AG04450 (cell line): Measurements from ENCODE around the gene MTMR10. TPM values are rescaled to one million over a fixed set of nuclear protein-coding genes. Genes with fewer than 3 reads are reported as not detected.

ENCODE experiments used
- CTCF ChIA-PET: fragments of 300-600, 350-600 bp; formaldehyde crosslinking; extraction: SDS; loops from one replicate; lab custom pipeline; 2022; ENCODE audit warnings: antibody characterized with exemption, inconsistent platforms; lab: Charles Lee
- POLR2A ChIA-PET: fragments of 350-600 bp; formaldehyde crosslinking; extraction: SDS; loops from one replicate; lab custom pipeline; 2021; ENCODE audit warnings: antibody characterized with exemption, inconsistent platforms; lab: Yijun Ruan, JAX
- DNase-seq: peaks from one replicate; pipeline ENCODE4 v3.0.0-alpha.2; 2011; ENCODE audit warnings: low read depth, low spot score
- H3K27ac ChIP-seq: one replicate; pipeline ENCODE4 v1.5.1; 2012; ENCODE audit warnings: low read depth, low read length, control low read depth
- H3K27me3 ChIP-seq: one replicate; pipeline ENCODE4 v1.6.0; 2012; ENCODE audit warnings: low read length; ENCODE audit not compliant: control insufficient read depth, insufficient read depth
- H3K4me3 ChIP-seq: 2 replicates; pipeline ENCODE4 v1.5.1; 2011; ENCODE audit warnings: mild to moderate bottlenecking, low read depth, low read length, control low read depth
- H3K9me3 ChIP-seq: 2 replicates; pipeline ENCODE4 v1.5.1; 2012; ENCODE audit warnings: low read length; ENCODE audit not compliant: control insufficient read depth, insufficient read depth
- polyA plus RNA-seq: library from polyadenylated mRNA; depleted of rRNA; stranded (reverse); fragments of >200 nt; gene quantifications from 2 replicates; pipeline ENCODE4 v1.2.3, GENCODE V29; 2011
- TF ChIP-seq, protein P1 (sequence below): IDR thresholded peaks from 2 replicates; pipeline ENCODE4 v1.5.1; 2011; ENCODE audit warnings: low read depth, low read length, control low read depth, inconsistent platforms

MTMR10 gene
- polyA plus RNA-seq, 1 experiment = 17.7 TPM

DNA sequence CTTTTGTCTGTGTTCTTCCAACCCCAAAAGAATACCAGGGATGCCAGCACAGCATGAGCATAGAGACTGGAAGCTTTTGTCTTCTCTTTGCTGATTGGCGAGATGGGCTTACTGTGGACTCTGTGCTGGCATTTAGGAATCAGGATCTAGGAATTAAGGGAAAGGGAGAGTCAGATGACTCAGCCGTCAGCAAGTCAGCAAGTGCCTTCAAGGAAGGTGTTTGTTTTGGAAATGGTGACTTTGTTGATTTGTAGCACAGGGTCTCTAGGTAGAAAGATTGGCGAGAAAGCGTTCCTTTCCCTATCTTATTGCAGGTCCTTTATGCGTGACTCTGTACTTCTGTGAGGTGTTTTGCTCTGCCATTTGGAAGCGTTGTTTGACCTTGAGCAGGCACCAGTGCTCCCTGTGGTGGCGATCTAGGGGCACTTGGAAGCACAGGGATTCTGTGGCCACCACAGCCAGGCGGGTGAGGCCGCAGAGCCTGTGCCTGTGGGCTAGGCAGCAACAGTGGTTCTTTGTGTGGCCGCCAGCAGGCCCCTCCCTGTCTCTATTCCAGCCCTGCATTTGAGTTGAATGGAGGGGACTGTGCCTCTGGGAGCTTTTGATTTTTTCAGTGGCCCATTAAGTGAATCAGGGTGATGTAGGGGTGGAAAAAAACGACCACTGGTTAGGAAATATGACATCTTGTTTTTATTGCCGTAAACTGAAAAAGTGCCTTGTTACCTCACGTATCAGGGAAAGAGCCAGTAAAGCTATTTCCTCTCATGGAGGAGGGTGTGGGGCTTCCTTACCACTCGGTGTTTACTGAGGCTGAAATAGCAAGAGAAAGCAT lies 68.7 kb downstream of the MTMR10 start:
- Histone ChIP-seq H3K4me3 (no peak overlapping the region), H3K27ac (no peak overlapping the region), H3K9me3 (no peaks in the 10 kb centered on the region; the same call in 1 of the 2 replicates), H3K27me3 (no peaks in the 10 kb centered on the region)
- no peak for DNase-seq
- POLR2A ChIA-PET = no interaction called here
- CTCF ChIA-PET = no interaction called here
- TF ChIP-seq, protein P1, sequence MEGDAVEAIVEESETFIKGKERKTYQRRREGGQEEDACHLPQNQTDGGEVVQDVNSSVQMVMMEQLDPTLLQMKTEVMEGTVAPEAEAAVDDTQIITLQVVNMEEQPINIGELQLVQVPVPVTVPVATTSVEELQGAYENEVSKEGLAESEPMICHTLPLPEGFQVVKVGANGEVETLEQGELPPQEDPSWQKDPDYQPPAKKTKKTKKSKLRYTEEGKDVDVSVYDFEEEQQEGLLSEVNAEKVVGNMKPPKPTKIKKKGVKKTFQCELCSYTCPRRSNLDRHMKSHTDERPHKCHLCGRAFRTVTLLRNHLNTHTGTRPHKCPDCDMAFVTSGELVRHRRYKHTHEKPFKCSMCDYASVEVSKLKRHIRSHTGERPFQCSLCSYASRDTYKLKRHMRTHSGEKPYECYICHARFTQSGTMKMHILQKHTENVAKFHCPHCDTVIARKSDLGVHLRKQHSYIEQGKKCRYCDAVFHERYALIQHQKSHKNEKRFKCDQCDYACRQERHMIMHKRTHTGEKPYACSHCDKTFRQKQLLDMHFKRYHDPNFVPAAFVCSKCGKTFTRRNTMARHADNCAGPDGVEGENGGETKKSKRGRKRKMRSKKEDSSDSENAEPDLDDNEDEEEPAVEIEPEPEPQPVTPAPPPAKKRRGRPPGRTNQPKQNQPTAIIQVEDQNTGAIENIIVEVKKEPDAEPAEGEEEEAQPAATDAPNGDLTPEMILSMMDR = no peak

DNA sequence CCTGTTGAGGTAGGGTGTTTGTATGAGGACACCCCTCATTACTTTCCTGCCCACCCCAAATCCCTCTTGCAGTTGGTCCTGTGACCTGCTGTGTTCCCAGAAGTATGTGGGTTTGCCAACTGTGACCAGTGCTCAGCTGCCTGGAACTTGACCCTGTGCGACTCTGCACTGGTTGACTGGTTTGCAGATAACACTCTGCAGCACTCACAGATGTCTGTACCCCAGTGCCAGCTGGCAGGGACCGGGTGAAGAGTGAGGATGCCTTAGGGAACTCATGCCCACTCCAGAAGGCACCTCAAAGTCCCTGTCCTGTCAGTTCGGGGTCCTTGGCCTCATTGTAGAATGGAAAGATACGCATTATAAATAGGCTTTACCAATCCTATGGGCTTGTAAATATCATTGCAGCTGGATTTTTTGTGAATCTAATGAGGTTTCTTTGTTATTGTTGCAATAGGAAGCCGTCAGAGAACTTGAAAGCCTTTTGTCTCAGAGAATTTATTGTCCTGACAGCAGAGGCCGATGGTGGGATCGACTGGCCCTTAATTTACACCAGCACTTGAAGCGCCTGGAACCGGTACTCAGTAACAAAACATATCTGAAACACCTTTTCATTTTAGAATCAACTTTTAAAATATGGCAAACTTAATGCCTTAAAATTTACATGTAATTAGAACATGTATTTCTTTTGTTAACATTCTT lies 69.5 kb downstream of the MTMR10 start:
- no peak for DNase-seq
- CTCF ChIA-PET = interaction anchor here (1.6 kb wide), 1 partner anchor 62 kb away, joined by 4 read pairs; no protein-coding TSS in a partner anchor
- no peak overlapping the region for H3K27ac ChIP-seq

GRCh38 chr15:30921106-30921505 lies 70.3 kb downstream of the MTMR10 start:
- Histone ChIP-seq H3K9me3 (no peaks in the 10 kb centered on the region; the same call in 1 of the 2 replicates), H3K4me3 (no peak overlapping the region), H3K27ac (no peak overlapping the region), H3K27me3 (no peaks in the 10 kb centered on the region)
- POLR2A ChIA-PET = no interaction called here
- TF ChIP-seq, protein P1 = no peak
- DNase-seq = no peak
- CTCF ChIA-PET = interaction anchor here (1.6 kb wide), 1 partner anchor 62 kb away, joined by 4 read pairs; no protein-coding TSS in a partner anchor

More for the DNA sequence above, 69.5 kb downstream of the MTMR10 start:
- TF ChIP-seq, protein P1 = no peak
- Histone ChIP-seq H3K9me3 (no peaks in the 10 kb centered on the region; the same call in 1 of the 2 replicates), H3K27me3 (no peaks in the 10 kb centered on the region), H3K4me3 (no peak overlapping the region)
- POLR2A ChIA-PET = no interaction called here

- CTCF ChIA-PET = interaction anchor here (1.4 to 1.6 kb wide), 3 partner anchors 60 to 209 kb away, joined by 3 to 4 read pairs (median 4); no protein-coding TSS in a partner anchor
- no peaks in the 10 kb centered on the region for H3K27me3 ChIP-seq
- H3K4me3 ChIP-seq = no peak overlapping the region
- no peak for DNase-seq
- TF ChIP-seq, protein P1 = no peak
- POLR2A ChIA-PET = no interaction called here
- no peak overlapping the region for H3K27ac ChIP-seq
- H3K9me3 ChIP-seq = no peaks in the 10 kb centered on the region; the same call in 1 of the 2 replicates
These were observed 71.4 kb downstream of the MTMR10 start for GRCh38 chr15:30919877-30920550.
